ENCODE data around the gene PDE3A. TPM values are rescaled to one million over a fixed set of nuclear protein-coding genes. Genes with fewer than 3 reads are reported as not detected.

The PDE3A gene
- total RNA-seq, 2 experiments from 2014 or later, result not detected

GRCh38 chr12:20460956-20461355, 92.6 kb downstream of the PDE3A start:
- CTCF ChIA-PET, result no interaction called here
- DNase-seq (no peak), ATAC-seq (no peak)
- H3K27ac Mint-ChIP-seq, result no peak overlapping the region
- TF ChIP-seq, protein P1, sequence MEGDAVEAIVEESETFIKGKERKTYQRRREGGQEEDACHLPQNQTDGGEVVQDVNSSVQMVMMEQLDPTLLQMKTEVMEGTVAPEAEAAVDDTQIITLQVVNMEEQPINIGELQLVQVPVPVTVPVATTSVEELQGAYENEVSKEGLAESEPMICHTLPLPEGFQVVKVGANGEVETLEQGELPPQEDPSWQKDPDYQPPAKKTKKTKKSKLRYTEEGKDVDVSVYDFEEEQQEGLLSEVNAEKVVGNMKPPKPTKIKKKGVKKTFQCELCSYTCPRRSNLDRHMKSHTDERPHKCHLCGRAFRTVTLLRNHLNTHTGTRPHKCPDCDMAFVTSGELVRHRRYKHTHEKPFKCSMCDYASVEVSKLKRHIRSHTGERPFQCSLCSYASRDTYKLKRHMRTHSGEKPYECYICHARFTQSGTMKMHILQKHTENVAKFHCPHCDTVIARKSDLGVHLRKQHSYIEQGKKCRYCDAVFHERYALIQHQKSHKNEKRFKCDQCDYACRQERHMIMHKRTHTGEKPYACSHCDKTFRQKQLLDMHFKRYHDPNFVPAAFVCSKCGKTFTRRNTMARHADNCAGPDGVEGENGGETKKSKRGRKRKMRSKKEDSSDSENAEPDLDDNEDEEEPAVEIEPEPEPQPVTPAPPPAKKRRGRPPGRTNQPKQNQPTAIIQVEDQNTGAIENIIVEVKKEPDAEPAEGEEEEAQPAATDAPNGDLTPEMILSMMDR (IDR thresholded peaks at IDR 0.05), result no peak
- intact Hi-C loops (cut with micrococcal nuclease), result no loop called here
- H3K9me3 Mint-ChIP-seq, result no peaks in the 10 kb centered on the region
- POLR2A ChIA-PET, result no interaction called here
- H3K36me3 Mint-ChIP-seq (ENCODE audit: low read depth), result no peaks in the 10 kb centered on the region
- H3K4me1 Mint-ChIP-seq (ENCODE audit: low read depth), result no peaks in the 10 kb centered on the region
- H3K4me3 Mint-ChIP-seq, result no peak overlapping the region
- no peaks in the 10 kb centered on the region for H3K27me3 Mint-ChIP-seq

- DNase-seq (no peak), ATAC-seq (no peak)
- ChIA-PET CTCF (interaction anchor here (1.0 to 1.2 kb wide), 4 partner anchors 8 to 38 kb away, joined by 3 read pairs; no protein-coding TSS in a partner anchor), POLR2A (no interaction called here)
- Mint-ChIP-seq H3K4me3 (no peak overlapping the region), H3K4me1 (ENCODE audit: low read depth) (no peaks in the 10 kb centered on the region), H3K9me3 (no peaks in the 10 kb centered on the region), H3K27me3 (no peaks in the 10 kb centered on the region), H3K36me3 (ENCODE audit: low read depth) (no peaks in the 10 kb centered on the region), H3K27ac (no peak overlapping the region)
- TF ChIP-seq, protein P1 (IDR thresholded peaks at IDR 0.05), result peak; percentile 63
- intact Hi-C loops (cut with micrococcal nuclease), result no loop called here
These were observed 95.7 kb downstream of the PDE3A start for GRCh38 chr12:20463913-20464524.

DNA sequence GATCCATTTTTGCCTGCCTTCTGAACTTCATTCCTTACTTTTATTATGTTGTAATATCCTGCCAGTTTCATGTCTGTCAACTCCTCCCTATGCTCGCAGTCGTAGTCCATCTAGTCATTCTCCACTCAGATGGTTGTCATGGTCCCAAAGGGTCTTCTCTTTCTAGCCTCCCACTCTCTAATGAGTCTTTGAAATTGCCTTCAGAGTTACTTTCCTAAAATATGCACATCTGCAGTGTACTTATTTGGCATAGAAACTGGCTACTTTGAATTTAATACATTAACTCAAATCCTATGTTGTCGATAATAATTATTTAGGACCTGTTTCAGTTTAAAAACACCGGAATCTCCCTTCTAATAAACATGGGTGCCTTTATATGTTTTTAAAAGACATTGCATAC, 101.0 kb downstream of the PDE3A start:
- POLR2A ChIA-PET, result no interaction called here
- no peak for ATAC-seq
- CTCF ChIA-PET, result no interaction called here

GRCh38 chr12:20469756-20470155, 101.4 kb downstream of the PDE3A start:
- ATAC-seq (no peak), DNase-seq (no peak)
- H3K27ac Mint-ChIP-seq, result no peak overlapping the region
- ChIA-PET POLR2A (no interaction called here), CTCF (no interaction called here)
- intact Hi-C loops (cut with micrococcal nuclease), result no loop called here
- H3K4me3 Mint-ChIP-seq, result no peak overlapping the region
- H3K27me3 Mint-ChIP-seq, result no peaks in the 10 kb centered on the region
- TF ChIP-seq, protein P1 (IDR thresholded peaks at IDR 0.05), result no peak
- no peaks in the 10 kb centered on the region for H3K9me3 Mint-ChIP-seq
- H3K4me1 Mint-ChIP-seq (ENCODE audit: low read depth), result no peaks in the 10 kb centered on the region
- no peaks in the 10 kb centered on the region for H3K36me3 Mint-ChIP-seq (ENCODE audit: low read depth)

More for the DNA sequence above, 101.0 kb downstream of the PDE3A start:
- H3K27ac Mint-ChIP-seq, result no peak overlapping the region
- no peaks in the 10 kb centered on the region for H3K9me3 Mint-ChIP-seq
- intact Hi-C loops (cut with micrococcal nuclease), result no loop called here
- H3K4me1 Mint-ChIP-seq (ENCODE audit: low read depth), result no peaks in the 10 kb centered on the region
- H3K27me3 Mint-ChIP-seq, result no peaks in the 10 kb centered on the region
- no peak for DNase-seq
- no peak overlapping the region for H3K4me3 Mint-ChIP-seq
- no peaks in the 10 kb centered on the region for H3K36me3 Mint-ChIP-seq (ENCODE audit: low read depth)
- TF ChIP-seq, protein P1 (IDR thresholded peaks at IDR 0.05), result no peak

GRCh38 chr12:20472102-20472782, 103.9 kb downstream of the PDE3A start:
- no peak for ATAC-seq

More at GRCh38 chr12:20472102-20472782, 103.9 kb downstream of the PDE3A start:
- intact Hi-C loops (cut with micrococcal nuclease), result no loop called here
- H3K4me3 Mint-ChIP-seq, result no peak overlapping the region
- H3K36me3 Mint-ChIP-seq (ENCODE audit: low read depth), result no peaks in the 10 kb centered on the region
- ChIA-PET POLR2A (no interaction called here), CTCF (no interaction called here)
- H3K9me3 Mint-ChIP-seq, result no peaks in the 10 kb centered on the region
- DNase-seq, result no peak
- no peaks in the 10 kb centered on the region for H3K4me1 Mint-ChIP-seq (ENCODE audit: low read depth)
- no peak overlapping the region for H3K27ac Mint-ChIP-seq
- H3K27me3 Mint-ChIP-seq, result no peaks in the 10 kb centered on the region
- TF ChIP-seq, protein P1 (IDR thresholded peaks at IDR 0.05), result no peak
